Measurements from ENCODE around the gene SLC12A7. TPM values are rescaled to one million over a fixed set of nuclear protein-coding genes. Genes with fewer than 3 reads are reported as not detected.
"Not testable (repeated sequence)": the region's sequence is repeated elsewhere in the genome, so short reads cannot be mapped to it uniquely, and the experiment has no call there.

SLC12A7 gene
- total and polyA plus RNA-seq, 9 donors = 5.9 to 33.9 (median 23.0) TPM

- no peaks in the 10 kb centered on the region for H3K4me1 ChIP-seq (ENCODE audit: insufficient read depth)
- no peak overlapping the region for H3K4me3 ChIP-seq
- no peaks in the 10 kb centered on the region for H3K27me3 ChIP-seq
- WGBS, 3 donors = 92 to 94% (median 92%) methylated on average over 57 of the region's 57 CpGs
- DNase-seq = no peak
- H3K27ac ChIP-seq = no peak overlapping the region
- TF ChIP-seq POLR2A (IDR thresholded peaks at IDR 0.05) = no peak
- TF ChIP-seq CTCF (IDR thresholded peaks at IDR 0.05) = no peak
- no peak for TF ChIP-seq EP300 (IDR thresholded peaks at IDR 0.05)
- H3K36me3 ChIP-seq = no peaks in the 10 kb centered on the region
- no peaks in the 10 kb centered on the region for H3K9me3 ChIP-seq
- intact Hi-C loops (cut with DNase I) = no loop called here
Measured at GRCh38 chr5:1083823-1084605, 27.8 kb downstream of the SLC12A7 start.

- intact Hi-C loops (cut with DNase I); H3K9me3 ChIP-seq; H3K4me3 ChIP-seq; H3K27ac ChIP-seq; H3K27me3 ChIP-seq; H3K4me1 ChIP-seq (ENCODE audit: insufficient read depth); H3K36me3 ChIP-seq; DNase-seq: not testable (repeated sequence)
- WGBS, 3 donors = 83 to 95% (median 92%) methylated on average over 9 to 15 of the region's 15 CpGs
Measured at GRCh38 chr5:1083026-1083425, 28.8 kb downstream of the SLC12A7 start.

- no peak for DNase-seq
- Histone ChIP-seq H3K27ac (no peak overlapping the region), H3K27me3 (no peaks in the 10 kb centered on the region), H3K36me3 (no peaks in the 10 kb centered on the region), H3K4me3 (no peak overlapping the region), H3K9me3 (no peaks in the 10 kb centered on the region), H3K4me1 (ENCODE audit: insufficient read depth) (no peaks in the 10 kb centered on the region)
- WGBS, 3 donors = 89 to 92% (median 92%) methylated on average over 26 of the region's 26 CpGs
- intact Hi-C loops (cut with DNase I) = no loop called here
- TF ChIP-seq POLR2A (IDR thresholded peaks at IDR 0.05) = no peak
- no peak for TF ChIP-seq EP300 (IDR thresholded peaks at IDR 0.05)
- TF ChIP-seq CTCF (IDR thresholded peaks at IDR 0.05) = no peak
Measured at GRCh38 chr5:1081519-1081918, 30.3 kb downstream of the SLC12A7 start.

GRCh38 chr5:1080432-1080831 lies 31.4 kb downstream of the SLC12A7 start:
- no peak overlapping the region for H3K27ac ChIP-seq
- no peak for TF ChIP-seq CTCF (IDR thresholded peaks at IDR 0.05)

GRCh38 chr5:1079961-1080360 lies 31.9 kb downstream of the SLC12A7 start:
- DNase-seq = no peak
- no peaks in the 10 kb centered on the region for H3K36me3 ChIP-seq
- no peak overlapping the region for H3K27ac ChIP-seq

More at GRCh38 chr5:1080432-1080831, 31.4 kb downstream of the SLC12A7 start:
- Histone ChIP-seq H3K9me3 (no peaks in the 10 kb centered on the region), H3K36me3 (no peaks in the 10 kb centered on the region), H3K4me3 (no peak overlapping the region), H3K4me1 (ENCODE audit: insufficient read depth) (no peaks in the 10 kb centered on the region), H3K27me3 (no peaks in the 10 kb centered on the region)
- no peak for DNase-seq
- WGBS, 3 donors = 43 to 56% (median 47%) methylated on average over 18 of the region's 18 CpGs
- intact Hi-C loops (cut with DNase I) = no loop called here

More at GRCh38 chr5:1079961-1080360, 31.9 kb downstream of the SLC12A7 start:
- intact Hi-C loops (cut with DNase I) = no loop called here
- H3K27me3 ChIP-seq = no peaks in the 10 kb centered on the region
- H3K4me1 ChIP-seq (ENCODE audit: insufficient read depth) = no peaks in the 10 kb centered on the region
- WGBS, 3 donors = 72 to 89% (median 81%) methylated on average over 16 to 30 of the region's 35 CpGs
- H3K4me3 ChIP-seq = no peak overlapping the region
- H3K9me3 ChIP-seq = no peaks in the 10 kb centered on the region
- TF ChIP-seq POLR2A (IDR thresholded peaks at IDR 0.05) (no peak), CTCF (IDR thresholded peaks at IDR 0.05) (no peak), EP300 (IDR thresholded peaks at IDR 0.05) (no peak)

All from ovary (tissue), 9 donors.